Stimulated activated CD8-positive, alpha-beta memory T cell treated with anti-CD3 and anti-CD28 coated beads, Interleukin-15, amount 100 ng/mL, for 1 hour (primary cell): ENCODE results near the gene TMEM151A.
A peak's percentile ranks its signal among the peaks of the same experiment; 100 is the strongest.

Experiments
- DNase-seq: peaks from one replicate; pipeline ENCODE4 v3.0.0-alpha.2; 2020; ENCODE audit warnings: low read depth

TMEM151A gene

GRCh38 chr11:66283461-66284105, 8.1 kb upstream of the TMEM151A start:
- DNase-seq, result no peak

- DNase-seq, result no peak
Measured at GRCh38 chr11:66284526-66285078, 7.1 kb upstream of the TMEM151A start.

GRCh38 chr11:66285250-66285947, 6.3 kb upstream of the TMEM151A start:
- no peak for DNase-seq

- DNase-seq, result no peak
Measured at GRCh38 chr11:66286699-66287098, 5.0 kb upstream of the TMEM151A start.

- no peak for DNase-seq
Measured at GRCh38 chr11:66287211-66287888, 4.3 kb upstream of the TMEM151A start.

GRCh38 chr11:66287889-66288670, 3.6 kb upstream of the TMEM151A start:
- no peak for DNase-seq

- peak; percentile 94 for DNase-seq
Measured at GRCh38 chr11:66288671-66289547, 2.8 kb upstream of the TMEM151A start, which contains the start of gene YIF1A. Gene YIF1A, minus strand, starts transcription at chr11:66289143. Its CDS starts 158 bp downstream, at chr11:66288985.

- peak; percentile 42 for DNase-seq
Measured at GRCh38 chr11:66289548-66290329, 2.0 kb upstream of the TMEM151A start.

- no peak for DNase-seq
Measured at GRCh38 chr11:66290330-66290621, 1.4 kb upstream of the TMEM151A start.

GRCh38 chr11:66291303-66291705, 390 bp upstream of the TMEM151A start:
- DNase-seq, result no peak

GRCh38 chr11:66292543-66293332, 1.0 kb downstream of the TMEM151A start:
- no peak for DNase-seq

- DNase-seq, result no peak
Measured at GRCh38 chr11:66293352-66293751, 1.7 kb downstream of the TMEM151A start.

- DNase-seq, result no peak
Measured at GRCh38 chr11:66293777-66294625, 2.3 kb downstream of the TMEM151A start.

GRCh38 chr11:66294626-66295620, 3.2 kb downstream of the TMEM151A start:
- no peak for DNase-seq

GRCh38 chr11:66297610-66298009, 5.9 kb downstream of the TMEM151A start:
- no peak for DNase-seq

- DNase-seq, result no peak
Measured at GRCh38 chr11:66299186-66299585, 7.5 kb downstream of the TMEM151A start.

GRCh38 chr11:66302656-66303055, 11.0 kb downstream of the TMEM151A start:
- DNase-seq, result no peak
